ENCODE measurements around the gene MAP3K3. TPM values are rescaled to one million over a fixed set of nuclear protein-coding genes. Genes with fewer than 3 reads are reported as not detected.
A peak's percentile ranks its signal among the peaks of the same experiment; 100 is the strongest.

MAP3K3 gene
- total RNA-seq, 1 donor from 2014 or later = 28.0 TPM

DNA sequence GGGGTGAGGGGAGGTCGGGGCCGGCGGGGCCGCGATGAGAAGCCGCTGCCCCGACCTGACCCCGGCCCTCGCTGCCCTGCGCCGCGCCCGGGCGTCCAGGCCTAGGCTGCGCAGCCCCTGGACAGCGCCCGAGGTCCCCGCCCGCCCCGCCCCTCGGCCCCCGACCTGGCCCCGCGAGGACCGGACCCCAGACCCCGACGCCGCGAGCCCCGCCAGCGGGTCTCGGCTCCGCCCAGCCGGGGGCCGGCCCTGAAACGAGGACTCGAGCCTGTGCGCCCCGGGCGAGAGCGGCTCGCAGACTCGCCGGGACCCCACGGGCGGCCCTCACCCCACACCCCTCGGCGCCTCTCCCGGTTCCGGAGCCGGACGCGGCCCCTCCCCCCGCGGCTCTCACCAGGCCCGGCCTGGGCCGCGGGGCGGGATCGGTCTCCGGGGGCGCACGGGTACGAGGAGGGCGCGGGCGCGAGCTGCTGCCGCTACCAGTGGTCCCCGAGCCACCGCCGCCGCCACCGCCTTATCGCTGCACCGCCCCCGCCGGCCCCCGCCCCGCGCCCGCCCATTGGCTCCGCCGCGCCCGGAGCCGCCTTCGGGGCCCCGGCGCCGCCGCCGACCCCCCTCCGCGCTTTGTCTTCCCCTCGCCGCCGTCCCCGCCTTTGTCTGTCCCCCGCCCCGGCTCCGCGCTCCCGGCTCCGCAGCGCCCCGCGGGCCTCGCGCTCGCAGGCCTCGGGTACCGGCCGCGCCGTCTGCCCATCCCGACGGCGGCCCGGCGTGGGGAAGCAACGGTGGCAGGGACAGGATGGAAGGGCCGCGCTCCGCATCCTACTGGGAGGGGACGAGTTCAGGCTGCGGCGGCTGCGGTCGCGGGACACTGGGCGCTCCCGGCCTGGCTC is 77.7 kb downstream of the MAP3K3 start, which contains the start of gene LIMD2:
LIMD2 (minus strand) TSS at position 488 of the 890 bp plus-strand sequence. CDS start 827 bp downstream, outside the sequence.
- Mint-ChIP-seq H3K27ac (ENCODE audit: unreplicated experiment) (peak within 1 kb of the TSS; percentile 50), H3K9me3 (no peaks in the 10 kb centered on the region), H3K4me3 (peak within 1 kb of the TSS; percentile 86), H3K36me3 (ENCODE audit: low read depth) (peaks cover 12% of the 10 kb centered on the region), H3K4me1 (peaks cover 34% of the 10 kb centered on the region), H3K27me3 (ENCODE audit: low read depth) (peaks cover 6% of the 10 kb centered on the region)
- peak; percentile 57 for DNase-seq (ENCODE audit: low read depth, low spot score)
- TF ChIP-seq, protein P1, sequence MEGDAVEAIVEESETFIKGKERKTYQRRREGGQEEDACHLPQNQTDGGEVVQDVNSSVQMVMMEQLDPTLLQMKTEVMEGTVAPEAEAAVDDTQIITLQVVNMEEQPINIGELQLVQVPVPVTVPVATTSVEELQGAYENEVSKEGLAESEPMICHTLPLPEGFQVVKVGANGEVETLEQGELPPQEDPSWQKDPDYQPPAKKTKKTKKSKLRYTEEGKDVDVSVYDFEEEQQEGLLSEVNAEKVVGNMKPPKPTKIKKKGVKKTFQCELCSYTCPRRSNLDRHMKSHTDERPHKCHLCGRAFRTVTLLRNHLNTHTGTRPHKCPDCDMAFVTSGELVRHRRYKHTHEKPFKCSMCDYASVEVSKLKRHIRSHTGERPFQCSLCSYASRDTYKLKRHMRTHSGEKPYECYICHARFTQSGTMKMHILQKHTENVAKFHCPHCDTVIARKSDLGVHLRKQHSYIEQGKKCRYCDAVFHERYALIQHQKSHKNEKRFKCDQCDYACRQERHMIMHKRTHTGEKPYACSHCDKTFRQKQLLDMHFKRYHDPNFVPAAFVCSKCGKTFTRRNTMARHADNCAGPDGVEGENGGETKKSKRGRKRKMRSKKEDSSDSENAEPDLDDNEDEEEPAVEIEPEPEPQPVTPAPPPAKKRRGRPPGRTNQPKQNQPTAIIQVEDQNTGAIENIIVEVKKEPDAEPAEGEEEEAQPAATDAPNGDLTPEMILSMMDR (conservative IDR thresholded peaks at IDR 0.05) = no peak

DNA sequence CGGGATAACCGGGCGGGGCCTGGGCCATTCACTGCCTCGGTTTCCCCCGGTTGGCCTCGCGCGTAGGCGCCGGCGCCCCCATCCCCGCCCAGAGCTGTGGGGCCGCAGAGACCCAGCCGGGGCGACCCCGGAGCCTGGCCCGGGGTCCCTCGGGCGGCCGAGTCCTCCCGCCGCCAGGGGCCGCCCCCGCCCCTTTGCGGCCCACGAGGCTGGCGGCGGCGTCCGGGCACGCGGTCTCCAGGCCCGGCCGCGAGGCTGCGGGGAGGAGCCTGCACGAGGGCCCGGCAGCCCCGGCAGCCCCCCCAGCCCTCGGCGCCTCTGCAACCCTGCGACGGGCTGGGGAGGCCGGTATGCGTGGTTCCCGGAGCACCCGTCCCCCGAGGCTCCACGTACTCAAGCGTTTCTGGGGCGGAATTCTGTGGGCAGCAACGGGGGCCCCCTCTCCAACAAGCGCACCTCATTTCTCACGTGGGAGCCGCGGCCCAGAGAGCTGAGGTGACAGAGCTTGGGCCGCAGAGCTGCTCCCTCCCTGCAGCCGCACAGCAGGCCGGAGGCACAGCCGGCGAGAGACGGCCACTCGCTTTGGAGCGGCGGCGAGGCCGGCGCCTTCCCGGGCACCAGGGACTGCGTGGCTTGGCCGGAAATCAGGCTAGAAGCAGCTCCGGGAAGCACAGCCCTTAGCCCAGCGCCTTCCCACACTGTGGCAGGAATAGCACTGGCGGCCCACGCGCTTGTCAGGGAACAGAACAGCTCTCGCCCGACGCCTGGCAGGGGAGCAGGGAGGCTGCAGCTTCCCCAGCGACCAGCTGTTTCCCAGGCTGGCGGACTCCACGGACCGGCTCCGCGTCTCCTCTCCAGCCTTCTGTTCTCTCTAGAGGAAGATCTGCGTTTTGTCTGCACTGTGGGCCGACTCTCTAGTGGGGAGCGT is 78.6 kb downstream of the MAP3K3 start:
- peak overlapping the region; percentile 50 for H3K27ac Mint-ChIP-seq (ENCODE audit: unreplicated experiment)

DNA sequence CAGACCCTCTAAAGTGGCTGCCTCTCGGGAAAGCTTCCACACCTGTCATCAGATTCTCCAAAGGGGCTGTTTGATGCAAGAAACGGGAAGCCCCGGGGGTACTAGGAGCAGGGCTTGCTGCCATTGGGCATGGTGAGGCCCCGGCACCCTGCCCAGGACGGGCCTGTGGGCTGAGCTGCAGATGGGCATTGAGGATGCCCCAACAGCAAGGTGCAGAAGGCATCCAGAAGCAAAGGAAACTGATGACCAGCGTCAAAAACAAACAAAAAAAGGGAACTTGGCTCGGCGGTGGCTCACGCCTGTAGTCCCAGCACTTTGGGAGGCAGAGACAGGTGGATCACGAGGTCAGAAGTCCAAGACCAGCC is 79.2 kb downstream of the MAP3K3 start:
- Mint-ChIP-seq H3K36me3 (ENCODE audit: low read depth) (peaks cover 9% of the 10 kb centered on the region), H3K9me3 (no peaks in the 10 kb centered on the region), H3K27me3 (ENCODE audit: low read depth) (peaks cover 6% of the 10 kb centered on the region), H3K27ac (ENCODE audit: unreplicated experiment) (no peak overlapping the region), H3K4me1 (peaks cover 26% of the 10 kb centered on the region), H3K4me3 (peak overlapping the region; percentile 86)
- TF ChIP-seq, protein P1 (conservative IDR thresholded peaks at IDR 0.05) = no peak
- DNase-seq (ENCODE audit: low read depth, low spot score) = no peak

More for the DNA sequence above, 78.6 kb downstream of the MAP3K3 start:
- TF ChIP-seq, protein P1 (conservative IDR thresholded peaks at IDR 0.05) = peak; percentile 39
- H3K36me3 Mint-ChIP-seq (ENCODE audit: low read depth) = peaks cover 12% of the 10 kb centered on the region
- H3K27me3 Mint-ChIP-seq (ENCODE audit: low read depth) = peaks cover 6% of the 10 kb centered on the region
- H3K4me3 Mint-ChIP-seq = peak overlapping the region; percentile 86
- no peak for DNase-seq (ENCODE audit: low read depth, low spot score)
- H3K9me3 Mint-ChIP-seq = no peaks in the 10 kb centered on the region
- H3K4me1 Mint-ChIP-seq = peaks cover 31% of the 10 kb centered on the region

DNA sequence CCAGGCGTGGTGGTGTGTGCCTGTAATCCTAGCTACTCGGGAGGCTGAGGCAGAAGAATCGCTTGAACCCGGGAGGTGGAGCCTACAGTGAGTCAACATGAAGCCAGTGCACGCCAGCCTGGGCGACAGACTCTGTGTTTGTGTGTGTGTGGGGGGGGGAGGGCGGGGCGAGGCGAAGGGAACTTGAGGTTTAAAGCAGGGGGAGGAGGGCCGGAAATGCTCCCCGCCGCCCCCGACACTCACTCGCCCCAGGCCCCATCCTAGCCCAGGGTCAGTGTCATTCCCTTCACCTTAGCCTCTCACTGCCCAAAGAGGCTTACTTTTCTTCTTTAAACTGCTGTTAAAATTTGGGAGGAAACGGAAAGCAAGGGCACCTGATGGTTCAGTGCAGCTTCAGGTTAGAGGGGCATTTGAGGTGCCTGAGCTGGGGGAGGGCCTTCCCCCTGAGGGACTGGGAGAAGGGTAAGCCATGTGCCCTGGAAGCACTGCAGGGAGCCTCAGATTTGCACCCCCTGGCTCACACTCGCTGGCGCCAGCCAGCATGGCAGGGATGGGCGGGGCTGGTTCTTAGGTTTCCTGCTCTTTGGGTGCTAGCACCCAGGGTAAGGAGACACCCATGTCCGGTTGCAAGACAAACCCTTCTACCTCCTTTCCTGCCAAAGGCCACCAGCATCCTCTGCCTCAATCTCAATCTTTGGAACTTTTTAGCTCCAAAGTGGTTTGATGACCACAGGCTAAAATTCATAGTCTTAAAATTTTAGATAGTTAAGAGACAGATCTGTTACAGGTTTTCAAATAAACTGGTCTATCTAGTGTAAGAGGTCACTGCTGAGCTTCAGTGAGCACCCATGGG is 79.9 kb downstream of the MAP3K3 start:
- TF ChIP-seq, protein P1 (conservative IDR thresholded peaks at IDR 0.05) = no peak
- DNase-seq (ENCODE audit: low read depth, low spot score) = no peak
- Mint-ChIP-seq H3K36me3 (ENCODE audit: low read depth) (peaks cover 9% of the 10 kb centered on the region), H3K4me3 (peak overlapping the region; percentile 86), H3K9me3 (no peaks in the 10 kb centered on the region), H3K4me1 (peaks cover 22% of the 10 kb centered on the region), H3K27ac (ENCODE audit: unreplicated experiment) (peak overlapping the region; percentile 62), H3K27me3 (ENCODE audit: low read depth) (peaks cover 2% of the 10 kb centered on the region)

DNA sequence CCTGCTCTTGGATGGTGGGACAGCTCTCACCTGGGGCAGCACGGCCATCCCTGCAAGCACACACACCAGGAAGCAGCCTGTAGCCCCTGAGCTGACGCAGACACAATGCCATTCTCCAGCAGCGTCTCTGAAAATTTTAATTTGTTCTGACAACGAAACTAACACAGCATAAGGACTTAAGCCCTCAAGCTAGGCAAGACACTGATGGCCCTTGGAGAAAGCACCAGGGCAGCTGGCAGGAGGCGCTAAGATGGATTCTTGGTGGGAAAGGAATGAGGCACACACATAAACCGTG is 80.5 kb downstream of the MAP3K3 start:
- Mint-ChIP-seq H3K36me3 (ENCODE audit: low read depth) (peaks cover 9% of the 10 kb centered on the region), H3K9me3 (no peaks in the 10 kb centered on the region), H3K4me1 (peaks cover 22% of the 10 kb centered on the region), H3K4me3 (peak overlapping the region; percentile 74), H3K27ac (ENCODE audit: unreplicated experiment) (peak overlapping the region; percentile 62), H3K27me3 (ENCODE audit: low read depth) (peaks cover 2% of the 10 kb centered on the region)
- DNase-seq (ENCODE audit: low read depth, low spot score) = no peak
- TF ChIP-seq, protein P1 (conservative IDR thresholded peaks at IDR 0.05) = no peak

All from neural crest cell (in vitro differentiated cells).